GM18519 (cell line): ENCODE data around the gene PUS7.
"Not testable (repeated sequence)": the region's sequence is repeated elsewhere in the genome, so short reads cannot be mapped to it uniquely, and the experiment has no call there.

Source experiments
- ATAC-seq: cut with Tn5 transposase; IDR thresholded peaks from one replicate; pipeline ENCODE4 v1.9.1; 2021; ENCODE audit warnings: mild to moderate bottlenecking, moderate library complexity; ENCODE audit not compliant: unreplicated experiment, low FRiP score

The PUS7 gene

GRCh38 chr7:105450870-105451269 lies 71.2 kb downstream of the PUS7 start:
- ATAC-seq: not testable (repeated sequence)

- ATAC-seq: no peak
Observed at GRCh38 chr7:105450177-105450861, 71.8 kb downstream of the PUS7 start.

GRCh38 chr7:105448181-105448580 lies 73.9 kb downstream of the PUS7 start:
- ATAC-seq: no peak

- ATAC-seq: no peak
Observed at GRCh38 chr7:105444342-105444987, 77.6 kb downstream of the PUS7 start.

- not testable (repeated sequence) for ATAC-seq
Observed at GRCh38 chr7:105442214-105442613, 79.9 kb downstream of the PUS7 start.

GRCh38 chr7:105439174-105439893 lies 82.7 kb downstream of the PUS7 start:
- ATAC-seq: no peak

- ATAC-seq: no peak
Observed at GRCh38 chr7:105438847-105439173, 83.3 kb downstream of the PUS7 start.

GRCh38 chr7:105438254-105438653 lies 83.8 kb downstream of the PUS7 start:
- ATAC-seq: no peak

- not testable (repeated sequence) for ATAC-seq
Observed at GRCh38 chr7:105437356-105437755, 84.7 kb downstream of the PUS7 start.

GRCh38 chr7:105429746-105430612 lies 92.1 kb downstream of the PUS7 start:
- no peak for ATAC-seq

GRCh38 chr7:105426606-105427146 lies 95.4 kb downstream of the PUS7 start:
- ATAC-seq: no peak

GRCh38 chr7:105423987-105424386 lies 98.1 kb downstream of the PUS7 start:
- ATAC-seq: no peak

- ATAC-seq: no peak
Observed at GRCh38 chr7:105413887-105414437, 108.1 kb downstream of the PUS7 start.

GRCh38 chr7:105410774-105411173 lies 111.3 kb downstream of the PUS7 start:
- not testable (repeated sequence) for ATAC-seq

- ATAC-seq: not testable (repeated sequence)
Observed at GRCh38 chr7:105409775-105410174, 112.3 kb downstream of the PUS7 start.

GRCh38 chr7:105408791-105409410 lies 113.2 kb downstream of the PUS7 start:
- ATAC-seq: no peak
